Fibroblast of skin of right biceps (primary cell): ENCODE measurements around the gene IL1RN.
"Not testable (repeated sequence)": the region's sequence is repeated elsewhere in the genome, so short reads cannot be mapped to it uniquely, and the experiment has no call there.

Source experiments
- DNase-seq: peaks from one replicate; pipeline ENCODE4 v3.0.0-alpha.2; 2013

IL1RN gene, protein sequence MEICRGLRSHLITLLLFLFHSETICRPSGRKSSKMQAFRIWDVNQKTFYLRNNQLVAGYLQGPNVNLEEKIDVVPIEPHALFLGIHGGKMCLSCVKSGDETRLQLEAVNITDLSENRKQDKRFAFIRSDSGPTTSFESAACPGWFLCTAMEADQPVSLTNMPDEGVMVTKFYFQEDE

DNA sequence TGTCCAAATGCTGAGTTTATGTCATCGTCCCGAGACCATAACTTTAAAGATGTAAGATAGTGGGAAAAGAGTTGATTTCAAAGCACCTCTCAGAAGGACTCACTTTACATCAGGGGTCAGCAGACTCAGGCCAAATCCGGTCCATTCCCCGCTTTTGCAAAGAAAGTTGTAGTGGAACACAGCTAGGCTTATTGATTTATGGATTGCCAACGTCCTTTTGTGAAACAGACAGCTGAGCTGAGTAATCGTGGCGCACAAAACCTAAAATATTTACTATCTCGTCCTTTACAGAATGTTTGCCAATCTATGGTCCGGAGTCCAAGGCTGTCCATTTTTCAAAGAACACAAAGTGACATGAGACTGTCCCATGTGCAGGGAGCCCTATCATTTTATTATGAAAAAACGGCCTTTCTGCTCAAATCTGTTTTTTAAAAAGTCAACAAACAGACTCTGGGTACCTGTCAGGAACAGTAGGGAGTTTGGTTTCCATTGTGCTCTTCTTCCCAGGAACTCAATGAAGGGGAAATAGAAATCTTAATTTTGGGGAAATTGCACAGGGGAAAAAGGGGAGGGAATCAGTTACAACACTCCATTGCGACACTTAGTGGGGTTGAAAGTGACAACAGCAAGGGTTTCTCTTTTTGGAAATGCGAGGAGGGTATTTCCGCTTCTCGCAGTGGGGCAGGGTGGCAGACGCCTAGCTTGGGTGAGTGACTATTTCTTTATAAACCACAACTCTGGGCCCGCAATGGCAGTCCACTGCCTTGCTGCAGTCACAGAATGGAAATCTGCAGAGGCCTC, at the start of gene IL1RN:
TSS of gene IL1RN (plus strand) at position 754 of the 801 bp plus-strand sequence. CDS start at position 781, 27 bp downstream.
- no peak for DNase-seq

DNA sequence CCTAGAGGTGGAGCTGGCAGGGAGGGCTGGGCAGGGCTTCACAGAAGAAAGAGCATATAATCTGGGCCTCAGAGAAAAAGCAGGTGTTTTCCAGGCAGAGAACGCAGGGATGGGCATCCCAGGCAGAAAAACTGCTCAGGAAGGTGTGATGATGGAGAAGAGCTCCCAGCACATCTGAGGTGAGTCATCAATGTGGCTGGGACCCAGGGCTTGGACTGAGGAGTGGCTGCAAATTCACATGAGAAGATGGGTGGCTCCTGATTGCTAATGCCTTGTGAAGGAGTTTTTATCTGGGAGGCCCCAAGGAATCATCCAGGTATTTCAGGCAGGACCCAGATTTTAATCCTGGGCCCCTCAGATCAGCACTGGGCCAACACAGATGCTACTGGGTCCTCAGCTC, 49.5 kb upstream of the IL1RN start:
- DNase-seq = peak; percentile 12

- no peak for DNase-seq
Measured at GRCh38 chr2:113078350-113078839, 49.0 kb upstream of the IL1RN start.

DNA sequence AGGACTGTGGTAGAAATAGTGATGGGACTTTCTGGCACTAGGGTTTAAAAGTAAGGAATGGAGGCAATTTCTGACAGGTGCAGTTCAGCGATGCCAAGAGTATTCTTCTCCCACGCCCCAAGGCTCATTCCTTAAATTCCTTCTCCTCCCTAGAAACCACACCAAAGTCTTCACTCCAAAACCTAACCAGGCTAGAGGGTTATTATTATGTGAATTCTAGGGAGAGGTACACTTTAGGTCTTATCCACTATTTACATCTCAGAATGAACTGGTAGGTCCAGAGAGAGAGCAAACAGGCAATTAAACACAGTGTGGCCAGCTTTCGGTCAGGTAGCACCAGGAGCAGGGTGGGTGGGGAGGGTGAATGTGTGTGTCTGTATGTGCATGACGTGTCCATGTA, 48.3 kb upstream of the IL1RN start:
- no peak for DNase-seq

GRCh38 chr2:113080134-113080533, 47.3 kb upstream of the IL1RN start:
- DNase-seq = peak; percentile 17

DNA sequence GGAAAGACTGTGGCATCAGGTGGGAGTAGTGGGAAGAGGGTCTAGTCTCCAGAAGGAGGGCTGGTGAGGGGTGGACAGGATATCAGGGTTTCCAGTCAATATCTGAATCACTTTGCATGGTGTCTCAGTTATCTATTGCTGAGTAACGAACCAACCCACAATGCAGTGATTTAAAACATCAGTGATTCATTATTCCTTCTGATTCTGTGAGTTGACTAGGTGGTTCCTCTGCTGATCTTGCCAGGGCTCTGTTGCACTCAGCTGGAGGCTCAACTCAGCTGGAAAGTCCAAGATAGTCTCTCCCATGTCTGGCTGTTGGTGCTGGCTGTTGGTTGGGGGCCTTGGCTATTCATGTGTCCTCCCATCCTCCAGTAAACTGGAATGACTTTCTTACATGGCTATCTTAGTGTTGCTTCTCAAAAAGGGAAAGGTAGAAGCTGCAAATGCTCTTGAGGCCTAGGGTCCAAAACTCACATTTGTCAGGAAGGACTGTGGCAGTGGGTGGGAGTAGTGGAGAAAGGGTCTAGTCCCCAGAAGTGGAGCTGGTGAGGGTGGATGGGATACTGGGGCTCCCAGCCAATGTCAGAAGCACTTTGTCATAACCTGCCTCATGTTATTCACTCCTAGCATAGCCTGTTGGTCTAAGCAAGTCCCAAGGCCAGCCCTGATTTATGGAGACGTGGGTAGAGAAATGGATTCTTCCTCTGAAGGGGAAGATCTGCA, 45.7 kb upstream of the IL1RN start:
- DNase-seq = no peak

DNA sequence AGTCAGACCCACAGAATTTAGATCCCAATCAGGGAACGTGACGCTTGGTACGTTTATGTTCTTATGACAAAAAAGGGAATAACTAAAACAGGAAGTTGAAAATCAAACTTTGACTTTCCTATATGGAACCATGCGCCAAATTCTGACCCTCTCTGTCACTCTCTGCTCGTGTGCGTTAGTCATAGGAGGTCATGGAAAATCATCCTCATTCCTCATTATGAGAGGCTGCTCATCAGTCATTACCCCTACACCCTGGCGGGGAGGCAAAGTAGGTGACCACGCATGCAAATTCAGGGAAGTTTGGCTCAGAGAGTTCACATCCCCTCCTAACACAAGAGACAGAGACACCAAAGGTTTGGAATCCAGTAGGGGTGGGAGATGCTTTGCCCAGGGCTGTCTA, 44.1 kb upstream of the IL1RN start:
- DNase-seq = no peak

DNA sequence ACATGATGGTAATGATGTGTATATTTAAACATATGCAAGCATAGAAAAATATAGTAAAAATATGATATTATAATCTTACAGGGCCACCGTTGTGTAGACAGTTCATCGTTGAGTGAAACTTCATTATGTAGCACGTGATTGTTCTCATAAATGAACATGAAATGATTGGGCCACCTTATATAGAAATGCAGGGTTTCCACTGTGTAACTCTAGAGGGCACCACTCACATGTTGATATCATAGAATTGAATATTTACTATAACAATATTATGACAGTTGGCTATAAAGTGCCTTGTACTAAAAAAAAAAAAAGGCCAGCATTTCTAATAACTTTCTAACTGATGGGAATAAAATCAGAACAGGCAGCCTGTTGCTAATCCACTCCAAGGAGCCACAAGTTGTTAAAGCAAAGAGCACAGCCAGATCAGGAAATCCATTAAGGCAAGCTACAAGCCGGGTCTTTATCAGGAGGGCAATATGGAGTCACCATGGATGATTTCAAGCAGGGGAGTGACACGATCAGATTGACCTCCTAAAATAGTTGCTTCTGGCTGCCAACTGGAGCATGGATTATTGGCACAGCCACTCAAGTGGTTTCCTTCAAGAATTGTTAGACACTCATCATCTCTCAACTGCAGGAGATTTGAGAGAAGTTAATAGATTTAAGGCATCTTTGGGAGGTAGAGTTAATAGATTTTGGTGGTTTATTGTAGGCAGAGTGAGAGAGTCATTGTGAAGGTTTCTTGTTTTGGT, 43.0 kb upstream of the IL1RN start:
- DNase-seq = no peak

- DNase-seq = no peak
Measured at GRCh38 chr2:113085542-113085941, 41.9 kb upstream of the IL1RN start.

DNA sequence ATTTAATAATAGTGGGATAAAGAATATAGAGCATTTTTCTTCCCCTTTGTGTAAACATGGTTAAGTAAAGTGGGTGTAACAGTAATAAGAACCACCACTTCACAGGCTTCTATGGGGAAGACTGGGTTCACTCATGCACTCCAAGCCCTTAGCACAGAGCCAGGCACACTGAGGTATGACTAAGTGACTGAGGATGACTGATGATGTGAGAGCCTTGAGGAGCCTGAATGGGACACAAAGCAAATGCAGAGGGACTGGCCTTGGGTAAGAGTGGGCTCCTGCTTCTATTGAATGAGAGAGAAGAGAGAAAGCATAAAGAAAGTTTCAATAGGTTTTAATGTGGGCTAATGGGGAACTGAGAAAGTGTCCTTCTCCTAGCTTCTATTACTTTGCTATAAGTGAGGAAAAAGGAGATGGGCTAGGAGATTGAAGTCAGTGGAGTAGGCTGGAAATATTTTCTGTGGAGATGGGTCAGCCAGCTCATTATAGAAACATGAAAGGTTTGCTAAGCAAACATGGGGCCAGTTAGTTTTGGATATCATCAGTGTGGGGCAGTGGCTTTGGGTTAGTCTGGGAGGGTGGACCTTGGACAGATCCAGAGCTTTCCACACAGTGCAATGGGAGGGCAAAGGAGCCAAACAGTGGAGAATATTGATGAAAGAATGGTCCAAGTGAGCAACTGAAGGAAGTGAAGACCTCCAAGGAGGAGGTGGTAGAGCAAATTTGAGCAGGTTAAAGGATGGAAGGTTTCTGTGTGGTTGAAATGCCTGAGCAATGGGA, 39.0 kb upstream of the IL1RN start:
- no peak for DNase-seq

DNA sequence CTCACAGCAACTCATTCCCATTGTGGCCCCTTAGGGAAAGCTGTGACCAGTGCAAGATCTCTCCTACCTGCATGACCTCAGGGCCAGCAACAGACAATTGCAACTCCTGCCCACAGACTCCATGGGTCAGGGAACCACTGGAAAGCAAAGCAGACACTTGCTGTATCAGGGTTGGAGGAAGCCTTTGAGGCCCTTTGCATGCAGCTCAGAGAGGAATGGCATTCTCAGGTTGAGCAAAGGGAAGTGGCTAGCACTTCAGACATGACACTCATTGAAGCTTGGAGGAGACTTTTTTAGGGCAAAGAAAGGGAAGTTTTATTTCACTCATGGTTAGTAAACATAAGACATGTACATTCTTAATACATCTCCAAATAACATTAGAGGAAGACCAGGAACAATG, 37.5 kb upstream of the IL1RN start:
- no peak for DNase-seq

DNA sequence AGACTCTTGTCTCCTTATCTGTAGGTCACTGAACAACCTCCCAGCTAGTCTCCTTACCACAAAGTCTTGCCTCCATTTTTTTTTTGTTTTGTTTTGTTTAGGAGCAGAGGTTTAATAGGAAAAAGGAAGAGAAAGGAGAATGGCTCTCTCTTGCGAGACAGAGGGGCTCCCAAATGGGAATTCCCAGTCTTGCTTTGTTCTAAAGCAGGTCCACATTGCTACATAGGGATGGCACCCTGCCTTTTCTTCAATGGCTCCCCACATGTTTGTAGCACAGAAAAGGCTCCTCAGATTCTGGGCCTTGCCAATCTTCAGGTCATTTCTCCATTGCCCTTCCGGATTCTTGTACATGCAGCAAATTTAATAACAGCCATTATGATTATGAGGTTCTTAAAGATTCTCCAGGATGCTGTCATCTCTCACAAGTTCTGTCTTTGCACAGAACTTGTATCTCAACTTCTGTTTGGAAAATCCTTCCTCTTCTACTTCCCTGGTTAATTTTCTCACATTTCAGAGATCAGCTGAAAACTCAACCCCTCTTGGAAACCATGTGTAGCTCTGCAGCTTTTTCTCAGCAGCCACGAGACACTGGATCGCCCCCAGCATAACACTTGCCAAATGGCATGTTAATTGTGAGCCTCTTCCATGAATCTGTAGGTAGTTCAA, 36.0 kb upstream of the IL1RN start:
- DNase-seq = no peak

DNA sequence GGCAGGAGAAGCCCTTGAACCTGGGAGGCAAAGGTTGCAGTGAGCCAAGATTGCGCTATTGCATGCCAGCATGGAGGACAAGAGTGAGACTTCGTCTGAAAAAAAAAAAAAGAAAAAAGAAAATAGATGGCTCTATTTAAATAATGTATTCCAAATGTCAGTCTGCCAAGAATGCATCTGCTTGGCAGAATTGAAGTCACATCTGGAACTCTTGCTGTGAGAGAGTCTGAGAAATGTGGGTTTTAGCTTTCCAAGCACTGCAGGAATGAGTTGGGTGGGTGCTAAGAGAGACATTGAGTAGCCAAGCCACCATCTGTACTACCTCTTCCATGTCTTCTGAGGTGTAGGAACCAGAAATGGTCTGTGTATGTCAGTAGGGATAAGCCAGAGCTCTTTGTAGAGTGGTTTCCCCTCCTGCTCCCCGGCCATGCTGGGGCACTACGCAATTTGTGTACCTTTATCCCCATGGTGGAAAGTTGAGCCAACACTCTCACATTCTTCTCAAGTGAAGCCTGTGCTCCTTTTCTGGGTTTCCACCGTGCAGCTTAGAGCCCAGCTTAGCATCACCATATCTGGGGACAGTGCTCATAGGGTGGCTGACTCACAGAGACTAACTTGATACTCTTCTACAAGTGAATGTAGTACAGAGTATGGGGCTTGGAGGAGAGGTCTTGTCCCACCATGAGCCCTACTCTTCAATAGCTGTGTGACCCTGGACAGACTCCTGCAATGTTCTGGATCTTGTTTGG, 34.4 kb upstream of the IL1RN start:
- DNase-seq = no peak

DNA sequence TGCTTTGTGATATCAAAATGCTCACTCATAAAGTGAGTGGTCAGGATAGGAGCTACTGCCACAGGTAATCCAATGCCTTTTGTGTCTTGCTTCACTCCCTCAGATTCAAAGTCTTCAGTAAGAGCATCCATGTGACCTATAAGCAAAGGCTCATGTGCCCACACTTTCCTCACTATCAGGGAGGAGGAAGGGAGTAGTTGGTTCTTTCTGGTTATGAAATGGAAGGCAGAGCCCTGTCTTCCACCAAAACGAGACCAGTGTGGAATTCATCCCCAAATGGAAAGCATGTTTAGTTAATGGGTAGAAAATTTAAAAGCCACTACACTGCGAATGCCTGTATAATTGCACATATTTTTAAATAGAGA, 33.8 kb upstream of the IL1RN start:
- DNase-seq = no peak

DNA sequence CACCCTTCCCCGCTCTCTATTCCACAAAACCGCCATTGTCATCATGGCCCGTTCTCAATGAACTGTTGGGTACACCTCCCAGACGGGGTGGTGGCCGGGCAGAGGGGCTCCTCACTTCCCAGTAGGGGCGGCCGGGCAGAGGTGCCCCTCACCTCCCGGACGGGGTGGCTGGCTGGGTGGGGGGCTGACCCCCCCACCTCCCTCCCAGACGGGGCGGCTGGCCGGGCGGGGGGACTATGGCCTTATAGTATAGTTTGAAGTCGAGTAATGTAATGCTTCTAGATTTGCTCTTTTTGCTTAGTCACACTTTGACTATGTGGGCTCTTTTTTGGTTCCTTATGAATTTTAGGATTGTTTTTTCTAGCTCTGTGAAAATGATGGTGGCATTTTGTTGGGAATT, 31.1 kb upstream of the IL1RN start:
- DNase-seq = not testable (repeated sequence)

GRCh38 chr2:113096842-113097618, 30.4 kb upstream of the IL1RN start:
- DNase-seq = not testable (repeated sequence)

DNA sequence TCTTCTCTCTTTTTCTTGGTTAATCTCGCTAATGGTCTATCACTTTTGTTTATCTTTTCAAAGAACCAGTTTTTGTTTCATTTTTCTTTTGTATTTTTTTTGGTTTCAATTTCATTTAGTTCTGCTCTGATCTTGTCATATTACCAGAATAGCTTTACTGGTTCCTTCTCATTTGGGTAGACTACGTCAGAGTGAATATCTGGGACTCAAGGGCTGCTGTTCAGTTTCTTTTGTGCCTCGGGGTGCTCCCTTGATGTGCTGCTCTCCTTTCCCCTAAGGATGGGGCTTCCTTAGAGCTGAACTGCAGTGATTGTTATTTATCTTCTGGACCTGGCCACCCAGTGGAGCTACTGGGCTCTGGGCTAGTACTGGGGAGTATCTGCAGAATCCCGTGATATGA, 29.4 kb upstream of the IL1RN start:
- DNase-seq = no peak

GRCh38 chr2:113098532-113098931, 28.9 kb upstream of the IL1RN start:
- no peak for DNase-seq

DNA sequence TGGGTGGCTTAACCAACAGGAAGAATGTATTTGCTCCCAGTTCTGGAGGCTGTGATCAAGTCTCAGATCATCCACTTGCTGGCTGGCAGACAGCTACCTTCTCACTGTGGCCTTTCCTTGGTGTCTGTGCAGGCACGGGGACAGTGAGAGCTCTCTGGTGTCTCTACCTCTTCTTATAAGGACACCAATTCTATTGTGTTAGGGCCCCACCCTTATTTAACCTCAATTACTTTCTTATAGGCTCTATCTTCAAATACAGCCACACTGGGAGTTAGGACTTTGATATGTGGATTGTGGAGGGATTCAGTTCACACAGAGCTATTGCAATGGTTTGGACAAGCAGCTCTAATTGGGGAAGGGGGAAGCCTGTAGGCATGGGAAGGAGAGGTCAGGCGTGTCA, 25.3 kb upstream of the IL1RN start:
- no peak for DNase-seq

- no peak for DNase-seq
Measured at GRCh38 chr2:113103277-113103676, 24.1 kb upstream of the IL1RN start.
